CD14-positive monocyte (primary cell): ENCODE measurements around the gene PTPRU. TPM values are rescaled to one million over a fixed set of nuclear protein-coding genes. Genes with fewer than 3 reads are reported as not detected.

Experiments
- DNase-seq, 3 donors: peaks; one replicate each; pipeline ENCODE4 v3.0.0-alpha.2; 2011 to 2022
- H2AFZ ChIP-seq: 2 replicates; pipeline ENCODE4 v1.6.0; 2012; ENCODE audit warnings: mild to moderate bottlenecking, low read depth, low read length, inconsistent platforms; ENCODE audit not compliant: insufficient read depth, poor library complexity, severe bottlenecking
- H3K27ac ChIP-seq, 2 donors: 1 replicate in 1 of 2; 2 replicates in 1 of 2; pipeline ENCODE4 v1.5.1; 2012 to 2013; ENCODE audit warnings: low read length in 2 of 2, control low read depth in 1 of 2, inconsistent platforms in 1 of 2, low read depth in 1 of 2, mild to moderate bottlenecking in 1 of 2
- H3K27me3 ChIP-seq, 2 donors: one replicate each; pipeline versions ENCODE4 v1.6.0 to v1.6.1; 2011 to 2013; ENCODE audit warnings: low read length in 2 of 2; ENCODE audit not compliant: control insufficient read depth in 2 of 2, insufficient read depth in 2 of 2
- H3K36me3 ChIP-seq, 2 donors: replicated peaks in 1 of 2; 1 replicate in 1 of 2; 2 replicates in 1 of 2; pipeline versions ENCODE4 v1.5.1 to v1.6.1; 2012 to 2013; ENCODE audit warnings: low read length in 2 of 2, control low read depth in 1 of 2, inconsistent platforms in 1 of 2, mild to moderate bottlenecking in 1 of 2; ENCODE audit not compliant: insufficient read depth in 2 of 2, control insufficient read depth in 1 of 2
- H3K4me1 ChIP-seq, 2 donors: 1 replicate in 1 of 2; 2 replicates in 1 of 2; pipeline versions ENCODE4 v1.5.1 to v1.6.1; 2012 to 2013; ENCODE audit warnings: low read length in 2 of 2, control low read depth in 1 of 2, inconsistent platforms in 1 of 2, mild to moderate bottlenecking in 1 of 2, moderate library complexity in 1 of 2; ENCODE audit not compliant: insufficient read depth in 2 of 2, control insufficient read depth in 1 of 2
- H3K4me2 ChIP-seq: replicated peaks from 2 replicates; pipeline ENCODE3; 2012; ENCODE audit warnings: low read length, moderate library complexity, mild to moderate bottlenecking; ENCODE audit not compliant: poor library complexity, severe bottlenecking; ENCODE audit errors: extremely low read depth
- H3K4me3 ChIP-seq, 3 experiments: fragments of 200-600 bp in 1 of 3; sonication (generic) in 1 of 3; replicated peaks in 1 of 3; 1 replicate in 2 of 3; 2 replicates in 1 of 3; pipeline ENCODE4 v1.5.1; 2011 to 2013; ENCODE audit warnings: low read length in 3 of 3, mild to moderate bottlenecking in 3 of 3, control low read depth in 2 of 3, low read depth in 2 of 3, inconsistent platforms in 1 of 3, moderate library complexity in 1 of 3
- H3K79me2 ChIP-seq: 2 replicates; pipeline ENCODE4 v1.6.0; 2012; ENCODE audit warnings: mild to moderate bottlenecking, control low read depth, inconsistent platforms, low read length, moderate library complexity; ENCODE audit not compliant: insufficient read depth
- H3K9ac ChIP-seq: 2 replicates; pipeline ENCODE4 v1.6.0; 2017; ENCODE audit warnings: low read length, mild to moderate bottlenecking; ENCODE audit not compliant: insufficient read depth, poor library complexity, severe bottlenecking
- H3K9me3 ChIP-seq, 2 donors: replicated peaks in 1 of 2; 1 replicate in 1 of 2; 2 replicates in 1 of 2; pipeline versions ENCODE4 v1.5.1 to v1.6.1; 2012 to 2013; ENCODE audit warnings: low read length in 2 of 2, control low read depth in 1 of 2; ENCODE audit not compliant: control insufficient read depth in 1 of 2, insufficient read depth in 1 of 2
- H4K20me1 ChIP-seq: 2 replicates; pipeline ENCODE4 v1.6.0; 2012; ENCODE audit warnings: mild to moderate bottlenecking, low read length, control low read depth, moderate library complexity; ENCODE audit not compliant: insufficient read depth
- H3K27ac Mint-ChIP-seq, 7 donors: one replicate each; pipeline ENCODE4 v1.8.0; 2020; ENCODE audit warnings: mild to moderate bottlenecking in 7 of 7, mixed read lengths in 7 of 7, moderate library complexity in 6 of 7, inconsistent platforms in 2 of 7
- H3K27me3 Mint-ChIP-seq, 3 donors: one replicate each; pipeline ENCODE4 v1.8.0; 2021 to 2022; ENCODE audit warnings: low read depth in 3 of 3, mild to moderate bottlenecking in 3 of 3, mixed read lengths in 3 of 3, moderate library complexity in 3 of 3, inconsistent platforms in 1 of 3
- H3K36me3 Mint-ChIP-seq, 2 donors: one replicate each; pipeline ENCODE4 v1.8.0; 2020; ENCODE audit warnings: mixed read lengths in 2 of 2, inconsistent platforms in 1 of 2, mild to moderate bottlenecking in 1 of 2
- H3K4me1 Mint-ChIP-seq: one replicate; pipeline ENCODE4 v1.8.0; 2020; ENCODE audit warnings: mild to moderate bottlenecking, mixed read lengths
- H3K4me3 Mint-ChIP-seq, 2 donors: one replicate each; pipeline ENCODE4 v1.8.0; 2020; ENCODE audit warnings: mild to moderate bottlenecking in 2 of 2, mixed read lengths in 2 of 2, moderate library complexity in 1 of 2
- H3K9me3 Mint-ChIP-seq, 7 donors: one replicate each; pipeline ENCODE4 v1.8.0; 2020 to 2022; ENCODE audit warnings: mixed read lengths in 7 of 7, mild to moderate bottlenecking in 6 of 7, moderate library complexity in 6 of 7, inconsistent platforms in 2 of 7
- WGBS: methylation state at CpG from one replicate; pipeline ENCODE4 v1.1.5; 2013; ENCODE audit warnings: missing lambda C conversion rate; ENCODE audit not compliant: insufficient coverage; 5-methylcytosine and 5-hydroxymethylcytosine counted together
- intact Hi-C, 2 donors: fragments of 100-400 bp; cut with micrococcal nuclease; formaldehyde crosslinking; loops; one replicate each; pipeline versions ENCODE4 v1.15.0 to v1.15.1; 2023
- polyA plus RNA-seq, 3 donors: library from polyadenylated mRNA; depleted of rRNA in 1 of 3; unstranded in 2 of 3; stranded (reverse) in 1 of 3; fragments of 300-500 nt in 2 of 3; fragments of >200 nt in 1 of 3; fragmentation: Illumina TruSeq in 2 of 3; gene quantifications; 1 replicate in 2 of 3; 2 replicates in 1 of 3; pipeline ENCODE4 v1.2.3, GENCODE V29; 2012 to 2021
- TF ChIP-seq, protein P1 (sequence below): fragments of 200-600 bp; IDR thresholded peaks from one replicate; pipeline ENCODE4 v1.8.0; 2022; ENCODE audit warnings: antibody characterized with exemption, mild to moderate bottlenecking

Gene PTPRU
- polyA plus RNA-seq, 3 donors, result 0.42 to 1.4 TPM; not detected in 1

DNA sequence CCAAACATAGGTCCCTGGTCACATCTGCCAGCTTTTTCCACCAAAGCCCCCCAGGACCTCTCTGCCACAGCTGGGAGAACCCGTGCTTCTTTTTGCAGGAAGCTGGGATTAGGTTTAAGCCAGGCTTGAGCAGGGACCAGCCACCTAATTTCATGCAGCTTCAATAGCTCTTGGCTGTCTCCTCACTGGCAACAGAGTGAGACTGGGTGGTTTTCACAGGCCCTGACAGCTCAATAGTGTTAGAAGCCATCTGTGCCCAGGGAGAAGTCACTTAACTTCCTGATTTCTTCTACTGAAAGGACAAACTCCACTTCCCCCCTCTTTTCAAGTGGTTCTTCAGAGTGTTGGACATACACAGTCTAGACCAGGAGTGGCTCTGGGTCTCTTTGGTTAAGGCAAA is 34.3 kb upstream of the PTPRU start:
- peaks cover 29 to 40% of the 10 kb centered on the region in 2 donors for H3K36me3 Mint-ChIP-seq
- peaks cover 20% of the 10 kb centered on the region for H3K4me1 Mint-ChIP-seq
- peak overlapping the region; percentile 78 to 95 (median 85) for H3K27ac Mint-ChIP-seq
- Histone ChIP-seq H3K27me3 (no peaks in the 10 kb centered on the region), H3K4me1 (peaks cover 19 to 22% of the 10 kb centered on the region in 2 donors), H3K4me3 (no peak overlapping the region), H4K20me1 (no peaks in the 10 kb centered on the region), H3K36me3 (peaks cover 14 to 36% of the 10 kb centered on the region in 2 donors), H3K9ac (no peak overlapping the region), H2AFZ (peak overlapping the region; percentile 64), H3K79me2 (no peaks in the 10 kb centered on the region), H3K9me3 (no peaks in the 10 kb centered on the region), H3K4me2 (peak overlapping the region; percentile 41), H3K27ac (peak overlapping the region; percentile 57 to 76)
- no peaks in the 10 kb centered on the region for H3K27me3 Mint-ChIP-seq
- no peaks in the 10 kb centered on the region for H3K9me3 Mint-ChIP-seq
- peak overlapping the region in 1 of 2 donors; percentile 51 for H3K4me3 Mint-ChIP-seq
- no CpG with 5 or more reads among the region's 1 CpG for WGBS
- intact Hi-C loops, result loop anchor here (2.0 to 10.0 kb wide), 3 partner anchors 19 to 417 kb away; no protein-coding TSS in a partner anchor
- TF ChIP-seq, protein P1, sequence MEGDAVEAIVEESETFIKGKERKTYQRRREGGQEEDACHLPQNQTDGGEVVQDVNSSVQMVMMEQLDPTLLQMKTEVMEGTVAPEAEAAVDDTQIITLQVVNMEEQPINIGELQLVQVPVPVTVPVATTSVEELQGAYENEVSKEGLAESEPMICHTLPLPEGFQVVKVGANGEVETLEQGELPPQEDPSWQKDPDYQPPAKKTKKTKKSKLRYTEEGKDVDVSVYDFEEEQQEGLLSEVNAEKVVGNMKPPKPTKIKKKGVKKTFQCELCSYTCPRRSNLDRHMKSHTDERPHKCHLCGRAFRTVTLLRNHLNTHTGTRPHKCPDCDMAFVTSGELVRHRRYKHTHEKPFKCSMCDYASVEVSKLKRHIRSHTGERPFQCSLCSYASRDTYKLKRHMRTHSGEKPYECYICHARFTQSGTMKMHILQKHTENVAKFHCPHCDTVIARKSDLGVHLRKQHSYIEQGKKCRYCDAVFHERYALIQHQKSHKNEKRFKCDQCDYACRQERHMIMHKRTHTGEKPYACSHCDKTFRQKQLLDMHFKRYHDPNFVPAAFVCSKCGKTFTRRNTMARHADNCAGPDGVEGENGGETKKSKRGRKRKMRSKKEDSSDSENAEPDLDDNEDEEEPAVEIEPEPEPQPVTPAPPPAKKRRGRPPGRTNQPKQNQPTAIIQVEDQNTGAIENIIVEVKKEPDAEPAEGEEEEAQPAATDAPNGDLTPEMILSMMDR, result no peak
- peak; percentile 58 to 66 (median 65) for DNase-seq

DNA sequence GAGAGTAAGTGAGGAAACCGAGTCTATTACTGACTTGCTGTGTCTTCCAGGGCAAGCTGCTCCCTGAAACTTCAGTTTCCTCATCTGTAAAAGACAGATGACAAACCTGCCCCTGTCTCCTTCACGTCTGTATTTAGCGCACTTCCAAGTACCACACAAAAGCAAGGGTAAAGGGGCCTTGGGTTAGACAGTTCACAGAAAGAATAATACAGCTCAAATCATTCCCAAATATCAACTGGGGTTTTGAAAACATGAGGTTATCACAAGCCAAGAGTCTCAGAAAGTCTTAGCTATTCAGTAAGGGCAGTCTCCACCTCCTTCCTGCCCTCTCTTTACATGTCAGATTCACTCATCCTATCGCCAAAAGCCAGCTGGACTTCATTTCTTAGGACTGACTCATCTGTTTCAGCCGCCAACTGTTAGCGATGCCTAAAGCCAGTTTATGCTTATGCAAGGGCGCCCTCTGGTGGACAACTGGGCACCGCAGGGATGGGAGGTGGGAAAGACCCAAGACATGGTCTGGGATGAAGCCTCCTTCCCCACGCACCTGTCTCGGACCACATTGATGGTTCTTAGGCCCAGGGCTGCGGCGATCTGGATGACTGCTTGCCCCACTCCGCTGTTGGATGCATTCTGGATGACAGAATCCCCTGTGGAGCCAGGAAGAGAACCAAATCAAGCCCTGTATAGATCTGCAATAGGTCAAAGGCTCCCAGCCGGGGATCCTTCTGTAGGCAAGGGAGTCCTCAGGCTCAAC is 33.6 kb upstream of the PTPRU start:
- TF ChIP-seq, protein P1, result peak; percentile 88
- H3K9ac ChIP-seq, result no peak overlapping the region
- Mint-ChIP-seq H3K36me3 (peaks cover 29 to 39% of the 10 kb centered on the region in 2 donors), H3K9me3 (no peaks in the 10 kb centered on the region), H3K4me1 (peaks cover 20% of the 10 kb centered on the region), H3K27me3 (no peaks in the 10 kb centered on the region), H3K27ac (peak overlapping the region; percentile 78 to 95 (median 85)), H3K4me3 (peak overlapping the region in 1 of 2 donors; percentile 51)
- H3K79me2 ChIP-seq, result no peaks in the 10 kb centered on the region
- peak overlapping the region; percentile 57 to 76 for H3K27ac ChIP-seq
- intact Hi-C loops, result loop anchor here (1.0 to 10.0 kb wide), 4 partner anchors 20 to 418 kb away; no protein-coding TSS in a partner anchor
- WGBS, result 26% methylated on average over 10 of the region's 14 CpGs
- H3K27me3 ChIP-seq, result no peaks in the 10 kb centered on the region
- peak overlapping the region; percentile 41 for H3K4me2 ChIP-seq
- peaks cover 19 to 22% of the 10 kb centered on the region in 2 donors for H3K4me1 ChIP-seq
- H3K9me3 ChIP-seq, result no peaks in the 10 kb centered on the region
- peaks cover 14 to 36% of the 10 kb centered on the region in 2 donors for H3K36me3 ChIP-seq
- DNase-seq, result peak; percentile 87 to 92 (median 92)
- H3K4me3 ChIP-seq, result peak overlapping the region in 1 of 3 experiments; percentile 34
- H2AFZ ChIP-seq, result peak overlapping the region; percentile 64
- H4K20me1 ChIP-seq, result no peaks in the 10 kb centered on the region
